K562 (cell line): ENCODE data around the gene SULT2A1. TPM values are rescaled to one million over a fixed set of nuclear protein-coding genes. Genes with fewer than 3 reads are reported as not detected.
A peak's percentile ranks its signal among the peaks of the same experiment; 100 is the strongest.

Source experiments
- ARID3A ChIP-seq: IDR thresholded peaks from 2 replicates; pipeline ENCODE4 v1.6.1; 2012; ENCODE audit warnings: low read depth, low read length, improper control_type of control experiment, borderline replicate concordance
- ARID4B ChIP-seq: sonication (generic); formaldehyde crosslinking; IDR thresholded peaks from 2 replicates; pipeline ENCODE4 v1.8.0; 2022; ENCODE audit warnings: mild to moderate bottlenecking, missing genetic modification reagents
- FOXK2 ChIP-seq, 2 experiments: fragments of 450-650 bp; IDR thresholded peaks in 1 of 2; conservative IDR thresholded peaks in 1 of 2; 2 replicates each; pipeline ENCODE4 v1.6.1; 2016; ENCODE audit warnings: low read depth in 2 of 2, mild to moderate bottlenecking in 1 of 2
- GATAD2B ChIP-seq: fragments of 450-650 bp; IDR thresholded peaks from 2 replicates; pipeline ENCODE4 v1.6.1; 2017; ENCODE audit warnings: mild to moderate bottlenecking, borderline replicate concordance
- IFI16 ChIP-seq: fragments of 250-450 bp; sonication (Bioruptor Pico); IDR thresholded peaks from 2 replicates; pipeline ENCODE4 v2.1.2; 2022; ENCODE audit warnings: mild to moderate bottlenecking, inconsistent platforms
- KAT7 ChIP-seq: sonication (generic); formaldehyde crosslinking; IDR thresholded peaks from 2 replicates; pipeline ENCODE4 v1.8.0; 2022; ENCODE audit warnings: missing genetic modification reagents, mild to moderate bottlenecking, borderline replicate concordance
- KLF6 ChIP-seq: fragments of 250-450 bp; sonication (Bioruptor Pico); IDR thresholded peaks from 2 replicates; pipeline ENCODE4 v1.4.0; 2020; ENCODE audit warnings: mild to moderate bottlenecking, moderate library complexity, borderline replicate concordance
- LEF1 ChIP-seq: fragments of 450-650 bp; IDR thresholded peaks from 2 replicates; pipeline ENCODE4 v1.6.1; 2016; ENCODE audit warnings: mild to moderate bottlenecking
- MYNN ChIP-seq, 2 experiments: sonication (generic); formaldehyde crosslinking in 1 of 2; IDR thresholded peaks; 2 replicates each; pipeline versions ENCODE4 v1.5.0 to v1.6.1; 2016 to 2020; ENCODE audit warnings: antibody characterized with exemption in 1 of 2, missing genetic modification reagents in 1 of 2
- STAG1 ChIP-seq: sonication (generic); formaldehyde crosslinking; IDR thresholded peaks from 2 replicates; pipeline ENCODE4 v1.5.0; 2020; ENCODE audit warnings: missing genetic modification reagents, borderline replicate concordance
- ZBTB8A ChIP-seq: fragments of 450-650 bp; IDR thresholded peaks from 2 replicates; pipeline ENCODE4 v1.6.1; 2018; ENCODE audit warnings: mild to moderate bottlenecking, moderate library complexity; ENCODE audit not compliant: partially characterized antibody
- ZNF23 ChIP-seq: fragments of 250-450 bp; sonication (Bioruptor Pico); IDR thresholded peaks from 2 replicates; pipeline ENCODE4 v1.4.0; 2020; ENCODE audit warnings: mild to moderate bottlenecking
- ZNF232 ChIP-seq: sonication (generic); formaldehyde crosslinking; IDR thresholded peaks from 2 replicates; pipeline ENCODE4 v1.8.0; 2022; ENCODE audit warnings: mild to moderate bottlenecking, missing genetic modification reagents
- ZNF384 ChIP-seq: IDR thresholded peaks from 2 replicates; pipeline ENCODE4 v1.6.1; 2012; ENCODE audit warnings: low read depth, low read length, improper control_type of control experiment
- polyA plus RNA-seq, 8 experiments: library from polyadenylated mRNA; depleted of rRNA in 4 of 8; stranded (reverse) in 5 of 8; unstranded in 3 of 8; fragments of >200 nt; fragmentation: Nextera tagmentation in 2 of 8; fragmentation: Illumina TruSeq in 1 of 8; extraction: Ambion mirVana in 2 of 8; extraction: Trizol in 1 of 8; gene quantifications; 2 replicates each; pipeline versions ENCODE4 v1.2.1 to v1.2.3, GENCODE V29; 2011 to 2014; ENCODE audit warnings: inconsistent platforms in 1 of 8, missing spikeins in 1 of 8
- total RNA-seq, 7 experiments: library from RNA; depleted of rRNA in 6 of 7; stranded (reverse); fragments of >200 nt in 6 of 7; fragmentation: Illumina TruSeq in 2 of 7; extraction: Trizol in 2 of 7; gene quantifications; 2 replicates each; pipeline versions ENCODE4 v1.2.1 to v1.2.3, GENCODE V29; 2011 to 2021; ENCODE audit warnings: low replicate concordance in 1 of 7
- TF ChIP-seq, protein P1 (sequence below), 2 experiments: fragments of 450-650 bp; conservative IDR thresholded peaks; 2 replicates each; pipeline ENCODE4 v1.6.1; 2017; ENCODE audit warnings: mild to moderate bottlenecking in 2 of 2, moderate library complexity in 2 of 2
- TF ChIP-seq, protein P2 (sequence below): sonication (generic); formaldehyde crosslinking; IDR thresholded peaks from 2 replicates; pipeline ENCODE4 v1.8.0; 2023; ENCODE audit warnings: mild to moderate bottlenecking, missing genetic modification reagents

The SULT2A1 gene
- total and polyA plus RNA-seq, 9 of the 15 experiments (the other 6 are each of a cell fraction or from before 2014, with no cell fraction given): 0.03 to 0.25 (median 0.07) TPM; not detected in 4

- TF ChIP-seq, protein P1, sequence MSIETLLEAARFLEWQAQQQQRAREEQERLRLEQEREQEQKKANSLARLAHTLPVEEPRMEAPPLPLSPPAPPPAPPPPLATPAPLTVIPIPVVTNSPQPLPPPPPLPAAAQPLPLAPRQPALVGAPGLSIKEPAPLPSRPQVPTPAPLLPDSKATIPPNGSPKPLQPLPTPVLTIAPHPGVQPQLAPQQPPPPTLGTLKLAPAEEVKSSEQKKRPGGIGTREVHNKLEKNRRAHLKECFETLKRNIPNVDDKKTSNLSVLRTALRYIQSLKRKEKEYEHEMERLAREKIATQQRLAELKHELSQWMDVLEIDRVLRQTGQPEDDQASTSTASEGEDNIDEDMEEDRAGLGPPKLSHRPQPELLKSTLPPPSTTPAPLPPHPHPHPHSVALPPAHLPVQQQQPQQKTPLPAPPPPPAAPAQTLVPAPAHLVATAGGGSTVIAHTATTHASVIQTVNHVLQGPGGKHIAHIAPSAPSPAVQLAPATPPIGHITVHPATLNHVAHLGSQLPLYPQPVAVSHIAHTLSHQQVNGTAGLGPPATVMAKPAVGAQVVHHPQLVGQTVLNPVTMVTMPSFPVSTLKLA (conservative IDR thresholded peaks at IDR 0.05): peak in 1 of 2 experiments; percentile 75; a peak in 2 of 4 replicates
- TF ChIP-seq KAT7 (CRISPR knock-in tag) (no peak), ARID4B (no peak), STAG1 (no peak), FOXK2 (conservative IDR thresholded peaks at IDR 0.05 in 1 of 2, IDR thresholded peaks at IDR 0.05 in 1 of 2; ENCODE audit: low read depth in 2 of 2) (peak in 1 of 2 experiments; percentile 13; a peak in 2 of 4 replicates), LEF1 (no peak), ZBTB8A (no peak), MYNN (IDR thresholded peaks at IDR 0.05) (no peak), MYNN (CRISPR knock-in tag; IDR thresholded peaks at IDR 0.05) (no peak), ZNF23 (CRISPR knock-in tag) (no peak), GATAD2B (0 out of 2 replicates have a peak, but pooled peaks have one; percentile 90), ZNF384 (no peak), KLF6 (CRISPR knock-in tag) (0 out of 2 replicates have a peak, but pooled peaks have one; percentile 14), IFI16 (CRISPR knock-in tag) (no peak), ARID3A (no peak), ZNF232 (CRISPR knock-in tag) (no peak)
- TF ChIP-seq, protein P2, sequence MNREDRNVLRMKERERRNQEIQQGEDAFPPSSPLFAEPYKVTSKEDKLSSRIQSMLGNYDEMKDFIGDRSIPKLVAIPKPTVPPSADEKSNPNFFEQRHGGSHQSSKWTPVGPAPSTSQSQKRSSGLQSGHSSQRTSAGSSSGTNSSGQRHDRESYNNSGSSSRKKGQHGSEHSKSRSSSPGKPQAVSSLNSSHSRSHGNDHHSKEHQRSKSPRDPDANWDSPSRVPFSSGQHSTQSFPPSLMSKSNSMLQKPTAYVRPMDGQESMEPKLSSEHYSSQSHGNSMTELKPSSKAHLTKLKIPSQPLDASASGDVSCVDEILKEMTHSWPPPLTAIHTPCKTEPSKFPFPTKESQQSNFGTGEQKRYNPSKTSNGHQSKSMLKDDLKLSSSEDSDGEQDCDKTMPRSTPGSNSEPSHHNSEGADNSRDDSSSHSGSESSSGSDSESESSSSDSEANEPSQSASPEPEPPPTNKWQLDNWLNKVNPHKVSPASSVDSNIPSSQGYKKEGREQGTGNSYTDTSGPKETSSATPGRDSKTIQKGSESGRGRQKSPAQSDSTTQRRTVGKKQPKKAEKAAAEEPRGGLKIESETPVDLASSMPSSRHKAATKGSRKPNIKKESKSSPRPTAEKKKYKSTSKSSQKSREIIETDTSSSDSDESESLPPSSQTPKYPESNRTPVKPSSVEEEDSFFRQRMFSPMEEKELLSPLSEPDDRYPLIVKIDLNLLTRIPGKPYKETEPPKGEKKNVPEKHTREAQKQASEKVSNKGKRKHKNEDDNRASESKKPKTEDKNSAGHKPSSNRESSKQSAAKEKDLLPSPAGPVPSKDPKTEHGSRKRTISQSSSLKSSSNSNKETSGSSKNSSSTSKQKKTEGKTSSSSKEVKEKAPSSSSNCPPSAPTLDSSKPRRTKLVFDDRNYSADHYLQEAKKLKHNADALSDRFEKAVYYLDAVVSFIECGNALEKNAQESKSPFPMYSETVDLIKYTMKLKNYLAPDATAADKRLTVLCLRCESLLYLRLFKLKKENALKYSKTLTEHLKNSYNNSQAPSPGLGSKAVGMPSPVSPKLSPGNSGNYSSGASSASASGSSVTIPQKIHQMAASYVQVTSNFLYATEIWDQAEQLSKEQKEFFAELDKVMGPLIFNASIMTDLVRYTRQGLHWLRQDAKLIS (CRISPR knock-in tag): no peak; the same call in 1 of the 2 replicates
Observed at GRCh38 chr19:47891622-47891922, 5.5 kb upstream of the SULT2A1 start (continued).
